K562 (cell line): Measurements from ENCODE around the gene FARP1.

Source experiments
- EGR1 ChIP-seq: fragments of 450-650 bp; conservative IDR thresholded peaks from 2 replicates; pipeline ENCODE4 v1.6.1; 2017; ENCODE audit warnings: mild to moderate bottlenecking
- ETS1 ChIP-seq: conservative IDR thresholded peaks from 2 replicates; pipeline ENCODE4 v1.6.1; 2011; ENCODE audit warnings: low read depth, mild to moderate bottlenecking, low read length; ENCODE audit not compliant: control insufficient read depth

GRCh38 chr13:98307463-98308085, 164.7 kb downstream of the FARP1 start:
- TF ChIP-seq ETS1 = no peak
- no peak for TF ChIP-seq EGR1
